Peyer's patch (tissue), 4 donors: ENCODE results near the gene CLMN. TPM values are rescaled to one million over a fixed set of nuclear protein-coding genes. Genes with fewer than 3 reads are reported as not detected.
A peak's percentile ranks its signal among the peaks of the same experiment; 100 is the strongest.

Source experiments
- DNase-seq, 3 donors: peaks; one replicate each; pipeline ENCODE4 v3.0.0-alpha.2; 2017 to 2019
- H3K27ac ChIP-seq, 4 donors: fragments of 200-600 bp; sonication (generic); one replicate each; pipeline ENCODE4 v1.5.1; 2016 to 2019
- H3K27me3 ChIP-seq, 2 donors: fragments of 200-600 bp; sonication (generic); one replicate each; pipeline ENCODE4 v1.5.1; 2019
- H3K36me3 ChIP-seq, 3 donors: fragments of 200-600 bp; sonication (generic); one replicate each; pipeline ENCODE4 v1.5.1; 2016 to 2019
- H3K4me1 ChIP-seq, 4 donors: fragments of 200-600 bp; sonication (generic); one replicate each; pipeline ENCODE4 v1.5.1; 2016 to 2019
- H3K4me3 ChIP-seq, 4 donors: fragments of 200-600 bp; sonication (generic); 1 replicate in 3 of 4; 2 replicates in 1 of 4; pipeline ENCODE4 v1.5.1; 2016 to 2019; ENCODE audit warnings: mild to moderate bottlenecking in 1 of 4
- H3K9me3 ChIP-seq, 4 donors: fragments of 200-600 bp; sonication (generic); one replicate each; pipeline ENCODE4 v1.5.1; 2016 to 2019; ENCODE audit warnings: mild to moderate bottlenecking in 1 of 4
- CTCF ChIP-seq, 6 experiments: fragments of 450-650 bp in 4 of 6; fragments of 200-600 bp in 2 of 6; sonication (generic) in 1 of 6; IDR thresholded peaks; one replicate each; pipeline ENCODE4 v1.5.1; 2017 to 2019; ENCODE audit warnings: antibody characterized with exemption in 6 of 6, mild to moderate bottlenecking in 3 of 6, moderate library complexity in 1 of 6
- POLR2A ChIP-seq, 2 donors: fragments of 450-650 bp; IDR thresholded peaks; one replicate each; pipeline ENCODE4 v1.5.1; 2017; ENCODE audit warnings: antibody characterized with exemption in 2 of 2, mild to moderate bottlenecking in 2 of 2, moderate library complexity in 2 of 2
- total RNA-seq, 4 donors: library from RNA; depleted of rRNA; stranded (reverse); fragments of >200 nt; gene quantifications; one replicate each; pipeline ENCODE4 v1.1.0, GENCODE V29; 2016

The CLMN gene
- total RNA-seq, 4 donors from 2014 or later: 18.7 to 38.8 (median 36.4) TPM

DNA sequence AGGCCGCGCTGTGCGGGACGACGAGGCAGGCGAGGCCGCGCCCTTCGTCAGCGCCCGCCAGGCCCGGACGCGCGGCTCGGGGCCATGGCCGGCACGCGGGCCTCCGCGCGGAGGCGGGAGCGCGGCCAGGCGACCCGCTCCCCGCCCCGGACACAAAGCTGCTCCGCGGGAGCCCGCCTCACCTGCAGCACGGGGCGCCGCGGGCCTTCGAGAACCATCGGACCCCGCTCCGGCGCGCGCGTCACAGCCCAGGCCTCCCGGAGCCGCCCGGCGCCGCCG lies 162.7 kb downstream of the CLMN start:
- peak overlapping the region; percentile 95 to 99 (median 96) for H3K27ac ChIP-seq
- no peaks in the 10 kb centered on the region for H3K9me3 ChIP-seq
- H3K4me1 ChIP-seq: peaks cover 0 to 33% (median 11%) of the 10 kb centered on the region in 4 donors
- no peaks in the 10 kb centered on the region for H3K27me3 ChIP-seq
- no peak for DNase-seq
- no peaks in the 10 kb centered on the region for H3K36me3 ChIP-seq
- H3K4me3 ChIP-seq: peak overlapping the region; percentile 86 to 97 (median 94)
- TF ChIP-seq POLR2A (IDR thresholded peaks at IDR 0.05) (no peak), CTCF (IDR thresholded peaks at IDR 0.05) (no peak)

DNA sequence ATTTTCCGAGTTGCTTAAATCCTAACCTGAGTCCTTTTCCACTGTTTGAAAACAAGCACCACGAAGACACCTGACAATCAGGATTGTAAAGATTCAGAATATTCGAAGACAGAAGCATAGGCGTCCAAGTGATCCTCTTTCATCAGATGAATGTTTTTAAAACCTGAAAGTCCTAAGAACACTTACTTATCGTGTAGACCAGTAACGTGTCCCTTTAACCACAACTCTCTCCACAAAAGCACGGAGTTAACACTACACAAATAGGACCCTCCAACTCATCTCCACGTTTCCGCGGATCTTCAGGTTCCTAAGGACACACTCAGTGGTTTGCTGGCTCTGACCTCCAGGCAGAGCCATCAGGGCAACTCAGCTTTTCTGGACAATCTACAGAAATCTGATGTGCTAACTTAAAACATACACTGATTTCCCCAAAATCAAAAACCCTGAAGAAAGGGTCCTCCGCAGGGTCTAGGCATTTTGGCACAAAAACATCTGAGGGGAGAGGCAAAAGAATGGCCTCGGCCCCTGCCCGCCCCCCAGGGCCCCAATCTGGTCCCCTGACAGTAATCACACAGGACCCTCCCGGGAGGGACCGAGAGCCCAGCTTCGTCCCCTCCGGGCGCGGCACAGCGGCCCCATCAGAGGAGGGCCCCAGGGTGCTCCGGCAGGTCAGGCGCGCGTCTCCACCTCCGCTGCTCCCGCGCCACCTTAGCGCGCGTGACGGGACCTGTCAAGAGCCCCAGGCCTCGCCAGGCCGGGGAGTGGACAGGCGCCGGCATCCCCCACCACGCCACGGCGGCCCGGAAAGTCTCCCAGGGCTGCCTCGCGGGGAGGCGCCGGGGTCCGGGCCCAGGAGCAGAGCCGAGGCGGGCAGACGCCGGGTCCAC lies 163.3 kb downstream of the CLMN start:
- Histone ChIP-seq H3K9me3 (no peaks in the 10 kb centered on the region), H3K27me3 (no peaks in the 10 kb centered on the region), H3K36me3 (no peaks in the 10 kb centered on the region), H3K4me3 (peak overlapping the region; percentile 86 to 97 (median 94)), H3K4me1 (peaks cover 0 to 33% (median 11%) of the 10 kb centered on the region in 4 donors), H3K27ac (peak overlapping the region; percentile 95 to 99 (median 96))
- TF ChIP-seq CTCF (IDR thresholded peaks at IDR 0.05): no peak
- TF ChIP-seq POLR2A (IDR thresholded peaks at IDR 0.05): no peak
- peak in 2 of 3 donors; percentile 28 to 65 for DNase-seq

- no peak for DNase-seq
Observed at GRCh38 chr14:95155045-95155444, 164.7 kb downstream of the CLMN start.

DNA sequence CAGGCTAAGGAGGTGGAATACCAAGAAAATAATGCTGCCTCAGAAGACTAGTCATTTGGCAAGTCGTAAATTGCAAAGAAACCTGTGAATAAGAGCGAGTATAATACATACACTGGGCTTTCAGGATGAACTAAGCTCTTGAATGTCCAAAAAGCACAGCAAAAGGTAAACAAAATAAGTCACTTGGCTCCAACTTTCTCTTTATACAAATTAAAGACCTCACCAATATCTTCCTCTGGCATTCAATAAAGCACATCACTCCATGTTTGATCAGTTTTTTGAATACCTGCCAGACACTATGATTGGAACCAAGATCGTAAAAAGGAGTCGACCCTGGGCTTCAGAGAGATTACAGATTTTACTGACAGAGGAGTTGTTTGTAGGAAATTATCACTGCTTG lies 165.8 kb downstream of the CLMN start:
- no peak for DNase-seq
- peaks cover 0 to 33% (median 13%) of the 10 kb centered on the region in 4 donors for H3K4me1 ChIP-seq
- H3K36me3 ChIP-seq: no peaks in the 10 kb centered on the region
- no peaks in the 10 kb centered on the region for H3K27me3 ChIP-seq
- H3K9me3 ChIP-seq: no peaks in the 10 kb centered on the region
- H3K27ac ChIP-seq: no peak overlapping the region
- TF ChIP-seq POLR2A (IDR thresholded peaks at IDR 0.05): no peak
- no peak for TF ChIP-seq CTCF (IDR thresholded peaks at IDR 0.05)
- no peak overlapping the region for H3K4me3 ChIP-seq

More at GRCh38 chr14:95155045-95155444, 164.7 kb downstream of the CLMN start:
- Histone ChIP-seq H3K27ac (no peak overlapping the region), H3K4me1 (peaks cover 0 to 33% (median 11%) of the 10 kb centered on the region in 4 donors), H3K36me3 (no peaks in the 10 kb centered on the region), H3K4me3 (peak overlapping the region in 2 of 4 donors; percentile 96 to 97), H3K9me3 (no peaks in the 10 kb centered on the region), H3K27me3 (no peaks in the 10 kb centered on the region)
- TF ChIP-seq POLR2A (IDR thresholded peaks at IDR 0.05): no peak
- no peak for TF ChIP-seq CTCF (IDR thresholded peaks at IDR 0.05)

DNA sequence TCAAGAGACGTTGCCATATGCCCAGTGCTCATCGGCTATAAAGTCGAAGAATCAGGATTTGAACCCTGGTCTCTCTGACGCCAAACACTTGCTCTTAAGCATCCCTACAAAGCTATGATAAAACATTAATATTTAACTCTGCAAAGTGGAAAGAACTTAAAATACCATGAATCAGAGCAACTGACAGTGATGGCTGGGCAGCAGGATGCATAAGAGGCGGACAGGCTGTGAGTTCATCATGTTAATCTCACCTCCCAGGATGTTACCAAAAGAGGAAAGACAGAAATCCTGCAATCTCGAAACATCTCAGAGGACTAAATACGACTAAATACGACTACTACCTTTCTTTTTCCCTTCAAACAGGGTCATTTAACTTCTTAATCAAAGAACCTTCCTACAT lies 168.1 kb downstream of the CLMN start:
- Histone ChIP-seq H3K9me3 (no peaks in the 10 kb centered on the region), H3K27ac (no peak overlapping the region), H3K36me3 (no peaks in the 10 kb centered on the region), H3K4me1 (peaks cover 0 to 32% (median 12%) of the 10 kb centered on the region in 4 donors), H3K27me3 (no peaks in the 10 kb centered on the region), H3K4me3 (no peak overlapping the region)
- DNase-seq: no peak
- no peak for TF ChIP-seq CTCF (IDR thresholded peaks at IDR 0.05)
- TF ChIP-seq POLR2A (IDR thresholded peaks at IDR 0.05): no peak
